GM18861 (cell line): ENCODE data around the gene JMJD8.

Experiments used
- ATAC-seq: cut with Tn5 transposase; IDR thresholded peaks from one replicate; pipeline ENCODE4 v1.9.1; 2021; ENCODE audit not compliant: unreplicated experiment

The JMJD8 gene

DNA sequence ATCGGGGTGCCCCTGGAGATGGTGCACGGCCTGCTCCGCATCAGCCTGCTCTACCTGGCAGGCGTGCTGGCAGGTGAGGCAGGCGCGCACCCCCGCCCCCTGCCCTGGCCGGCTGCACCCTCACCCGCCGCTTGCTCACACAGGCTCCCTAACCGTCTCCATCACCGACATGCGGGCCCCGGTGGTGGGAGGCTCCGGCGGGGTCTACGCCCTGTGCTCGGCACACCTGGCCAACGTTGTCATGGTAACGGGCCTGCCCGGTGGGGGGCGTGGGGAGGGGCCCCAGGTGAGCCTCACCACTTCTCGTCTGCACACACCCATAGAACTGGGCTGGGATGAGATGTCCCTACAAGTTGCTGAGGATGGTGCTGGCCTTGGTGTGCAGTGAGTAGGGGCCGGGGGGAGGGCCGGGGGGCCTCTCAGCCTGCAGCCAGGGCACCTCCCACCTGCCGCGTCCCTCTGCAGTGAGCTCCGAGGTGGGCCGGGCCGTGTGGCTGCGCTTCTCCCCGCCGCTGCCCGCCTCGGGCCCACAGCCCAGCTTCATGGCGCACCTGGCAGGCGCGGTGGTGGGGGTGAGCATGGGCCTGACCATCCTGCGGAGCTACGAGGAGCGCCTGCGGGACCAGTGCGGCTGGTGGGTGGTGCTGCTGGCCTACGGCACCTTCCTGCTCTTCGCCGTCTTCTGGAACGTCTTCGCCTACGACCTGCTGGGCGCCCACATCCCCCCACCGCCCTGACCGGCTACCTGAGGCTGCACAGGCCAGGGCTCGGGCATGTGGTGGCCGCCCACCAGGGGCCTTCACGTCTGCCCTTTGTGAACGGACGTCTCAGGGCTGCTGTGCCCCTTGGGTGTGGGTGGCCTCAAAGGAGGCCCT is 6.6 kb downstream of the JMJD8 start:
- ATAC-seq: no peak

DNA sequence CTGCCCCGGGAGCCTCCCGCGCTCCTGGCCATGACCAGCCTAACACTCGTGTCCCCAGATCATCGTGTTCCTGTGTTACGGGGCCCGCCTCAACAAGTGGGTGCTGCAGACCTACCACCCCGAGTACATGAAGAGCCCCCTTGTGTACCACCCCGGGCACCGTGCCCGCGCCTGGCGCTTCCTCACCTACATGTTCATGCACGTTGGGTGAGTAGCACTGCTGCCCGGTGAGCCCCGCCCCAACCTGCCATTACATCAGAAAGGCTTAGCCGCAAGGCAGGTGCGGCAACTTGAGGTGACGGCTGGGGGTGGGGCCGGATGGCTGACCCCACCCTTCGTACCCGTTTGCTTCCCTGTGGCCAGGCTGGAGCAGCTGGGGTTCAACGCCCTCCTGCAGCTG is 7.2 kb downstream of the JMJD8 start:
- ATAC-seq: no peak

DNA sequence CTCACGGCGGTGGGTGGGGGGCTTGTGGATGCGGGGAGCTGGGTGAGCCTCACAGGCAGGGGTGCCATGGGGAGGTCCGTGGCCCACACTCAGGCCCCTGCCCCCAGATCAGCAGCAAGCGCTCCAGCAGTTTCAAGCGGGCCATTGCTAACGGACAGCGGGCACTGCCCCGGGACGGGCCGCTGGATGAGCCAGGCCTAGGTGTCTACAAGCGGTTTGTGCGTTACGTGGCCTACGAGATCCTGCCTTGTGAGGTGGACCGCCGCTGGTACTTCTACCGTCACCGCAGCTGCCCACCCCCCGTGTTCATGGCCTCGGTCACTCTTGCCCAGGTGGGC is 7.6 kb downstream of the JMJD8 start:
- no peak for ATAC-seq

DNA sequence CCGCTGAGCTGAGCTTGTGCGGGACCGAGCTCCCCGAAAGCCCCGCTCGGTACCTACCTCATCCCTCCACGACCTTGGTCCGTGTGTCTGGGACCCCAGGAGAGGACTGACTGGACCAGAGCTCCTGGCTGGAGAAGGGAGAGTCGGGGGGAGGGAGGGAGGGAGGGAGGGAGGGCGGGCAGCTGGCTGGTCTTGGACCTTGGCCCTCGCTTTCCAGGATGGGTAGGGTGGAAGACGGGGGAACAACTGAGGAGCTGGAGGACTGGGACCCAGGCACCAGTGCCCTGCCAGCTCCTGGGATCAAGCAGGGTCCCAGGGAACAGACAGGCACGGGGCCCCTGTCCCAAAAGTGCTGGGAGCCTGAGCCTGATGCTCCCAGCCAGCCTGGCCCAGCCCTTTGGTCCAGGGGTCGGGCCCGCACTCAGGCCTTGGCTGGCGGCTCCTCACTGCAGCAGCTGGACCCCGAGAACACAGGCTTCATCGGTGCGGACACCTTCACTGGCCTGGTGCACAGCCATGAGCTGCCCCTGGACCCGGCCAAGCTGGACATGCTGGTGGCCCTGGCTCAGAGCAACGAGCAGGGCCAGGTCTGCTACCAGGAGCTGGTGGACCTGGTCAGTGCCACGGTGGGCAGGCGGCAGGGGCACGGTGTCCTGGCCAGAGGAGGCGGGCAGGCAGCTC is 8.1 kb downstream of the JMJD8 start:
- ATAC-seq: no peak

DNA sequence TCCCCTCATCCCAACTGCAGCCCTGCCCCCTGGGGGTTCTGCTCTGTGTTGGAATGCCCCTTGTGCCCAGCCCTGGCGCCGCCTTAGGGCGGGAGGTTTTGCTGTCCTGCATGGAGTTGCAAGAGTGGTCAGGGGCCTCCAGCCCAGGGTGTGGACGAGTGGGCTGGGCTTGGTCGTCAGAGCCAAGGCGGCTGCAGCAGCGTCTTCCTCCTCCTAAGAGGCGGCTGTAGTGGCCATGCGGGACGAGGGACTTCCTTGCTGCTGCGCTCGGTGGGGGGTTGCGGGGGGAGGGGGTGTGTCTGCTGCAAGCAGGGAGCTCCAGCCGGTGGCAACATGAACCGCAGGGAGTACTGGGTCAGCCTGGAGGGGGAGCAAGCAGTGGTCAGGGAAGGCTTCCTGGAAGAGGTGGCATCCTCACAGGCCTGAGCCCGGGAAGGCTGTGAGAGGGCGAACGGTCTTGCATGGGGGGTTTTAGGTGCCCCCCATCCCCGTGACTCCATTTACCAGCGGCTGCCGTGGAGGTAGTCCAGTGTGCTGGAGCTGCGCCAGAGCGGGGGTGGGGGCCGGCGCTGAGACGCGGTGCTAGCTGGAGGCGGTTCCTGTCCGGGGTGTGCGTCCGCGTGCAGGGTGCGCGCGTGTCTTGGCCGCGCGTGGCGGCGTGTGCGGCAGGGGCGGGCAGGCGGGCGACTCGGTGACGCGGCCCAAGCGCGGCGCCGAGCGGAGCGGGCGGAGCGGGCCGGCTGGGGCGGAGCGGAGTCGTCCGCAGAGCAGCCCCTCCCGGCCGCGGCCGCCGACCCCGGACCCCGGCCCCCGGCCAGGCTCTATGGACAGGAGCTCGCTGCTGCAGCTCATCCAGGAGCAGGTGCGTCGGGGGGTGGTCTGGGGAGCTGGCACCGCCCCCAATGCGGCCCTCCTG is 8.9 kb downstream of the JMJD8 start, which contains the start of gene RHBDL1:
TSS of gene RHBDL1 (plus strand) at position 704 of the 916 bp plus-strand sequence. CDS start at position 824, 120 bp downstream.
- no peak for ATAC-seq

DNA sequence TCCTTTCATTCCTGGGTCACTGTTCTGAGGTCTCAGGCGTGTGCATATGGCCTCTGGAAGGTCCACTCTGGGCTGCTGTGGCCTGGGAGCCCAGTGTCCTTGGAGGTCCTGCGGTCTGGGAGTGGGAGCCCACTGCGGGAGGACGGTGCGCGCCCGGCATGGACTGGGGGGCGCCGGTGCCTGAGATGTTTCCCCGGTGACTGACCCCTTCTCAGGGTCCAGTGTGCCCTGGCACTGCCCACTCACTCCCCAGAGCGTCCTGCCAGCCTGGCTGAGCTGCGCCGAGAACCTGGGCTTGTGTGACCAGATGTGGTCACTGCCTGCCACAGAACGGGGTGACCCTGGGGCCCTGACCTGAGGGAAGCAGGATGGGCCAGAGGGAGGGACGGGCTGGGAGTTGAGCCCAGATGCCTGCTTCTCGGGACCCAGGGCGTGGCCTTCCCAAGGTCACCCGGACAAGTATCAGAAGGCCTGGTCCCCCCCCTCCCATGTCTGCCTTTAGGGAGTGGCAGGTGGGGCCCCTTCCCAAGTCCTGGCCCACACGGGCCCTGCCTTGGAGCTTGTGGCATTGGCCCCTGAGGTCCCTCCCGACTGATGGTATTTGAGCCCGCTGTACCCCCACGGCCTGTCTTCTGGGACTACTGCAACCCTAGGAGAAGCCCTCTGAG is 9.8 kb downstream of the JMJD8 start:
- no peak for ATAC-seq

DNA sequence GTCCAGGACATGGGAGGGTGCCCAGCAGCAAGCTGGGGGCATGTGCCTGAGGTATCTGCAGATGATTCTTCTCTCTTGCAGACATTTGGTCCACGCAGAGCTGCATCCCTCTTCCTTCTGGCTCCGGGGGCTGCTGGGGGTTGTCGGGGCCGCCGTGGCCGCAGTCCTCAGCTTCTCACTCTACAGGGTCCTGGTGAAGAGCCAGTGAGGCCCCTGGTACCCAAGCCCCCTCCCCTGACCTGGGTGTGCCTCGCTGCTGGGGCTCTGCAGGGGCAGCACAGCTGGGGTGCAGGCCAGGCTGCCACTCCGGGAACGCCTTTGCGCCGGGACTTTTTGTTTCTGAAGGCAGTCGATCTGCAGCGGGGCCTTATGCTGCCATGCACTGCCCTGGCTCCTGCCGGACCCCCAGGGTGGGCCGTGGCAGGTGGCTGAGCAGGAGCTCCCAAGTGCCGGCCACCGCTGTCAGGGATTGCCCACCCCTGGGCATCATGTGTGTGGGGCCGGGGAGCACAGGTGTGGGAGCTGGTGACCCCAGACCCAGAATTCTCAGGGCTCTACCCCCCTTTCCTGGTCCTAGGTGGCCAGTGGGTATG is 10.6 kb downstream of the JMJD8 start:
- ATAC-seq: no peak

DNA sequence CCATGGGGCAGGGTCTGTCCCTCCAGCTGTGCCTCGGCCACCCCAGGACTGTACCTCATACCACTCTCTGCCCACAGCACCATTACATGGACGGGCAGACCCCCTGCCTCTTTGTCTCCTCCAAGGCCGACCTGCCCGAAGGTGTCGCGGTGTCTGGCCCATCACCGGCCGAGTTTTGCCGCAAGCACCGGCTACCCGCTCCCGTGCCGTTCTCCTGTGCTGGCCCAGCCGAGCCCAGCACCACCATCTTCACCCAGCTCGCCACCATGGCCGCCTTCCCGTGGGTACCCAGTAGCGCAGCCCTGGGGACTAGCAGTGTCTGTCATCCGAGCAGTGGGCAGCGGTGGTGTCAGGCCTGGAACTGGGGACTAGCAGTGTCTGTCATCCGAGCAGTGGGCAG is 11.3 kb downstream of the JMJD8 start:
- no peak for ATAC-seq

DNA sequence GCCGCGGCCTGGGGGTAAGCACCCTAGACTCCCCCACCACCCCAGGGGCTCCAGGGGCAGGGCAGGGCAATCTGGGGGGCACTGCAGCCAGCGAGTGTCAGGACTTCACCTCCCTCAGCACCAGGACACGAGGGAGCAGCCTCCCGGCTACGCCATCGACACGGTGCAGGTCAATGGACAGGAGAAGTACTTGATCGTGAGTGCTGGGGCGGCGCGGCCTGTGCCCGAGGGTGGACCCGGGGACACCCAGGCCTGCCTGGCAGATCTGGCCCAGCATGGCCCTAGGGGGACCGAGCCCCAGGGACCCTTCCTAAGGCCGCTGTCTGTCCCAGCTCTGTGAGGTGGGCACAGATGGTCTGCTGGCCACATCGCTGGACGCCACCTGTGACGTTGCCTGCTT is 11.8 kb downstream of the JMJD8 start:
- ATAC-seq: no peak

DNA sequence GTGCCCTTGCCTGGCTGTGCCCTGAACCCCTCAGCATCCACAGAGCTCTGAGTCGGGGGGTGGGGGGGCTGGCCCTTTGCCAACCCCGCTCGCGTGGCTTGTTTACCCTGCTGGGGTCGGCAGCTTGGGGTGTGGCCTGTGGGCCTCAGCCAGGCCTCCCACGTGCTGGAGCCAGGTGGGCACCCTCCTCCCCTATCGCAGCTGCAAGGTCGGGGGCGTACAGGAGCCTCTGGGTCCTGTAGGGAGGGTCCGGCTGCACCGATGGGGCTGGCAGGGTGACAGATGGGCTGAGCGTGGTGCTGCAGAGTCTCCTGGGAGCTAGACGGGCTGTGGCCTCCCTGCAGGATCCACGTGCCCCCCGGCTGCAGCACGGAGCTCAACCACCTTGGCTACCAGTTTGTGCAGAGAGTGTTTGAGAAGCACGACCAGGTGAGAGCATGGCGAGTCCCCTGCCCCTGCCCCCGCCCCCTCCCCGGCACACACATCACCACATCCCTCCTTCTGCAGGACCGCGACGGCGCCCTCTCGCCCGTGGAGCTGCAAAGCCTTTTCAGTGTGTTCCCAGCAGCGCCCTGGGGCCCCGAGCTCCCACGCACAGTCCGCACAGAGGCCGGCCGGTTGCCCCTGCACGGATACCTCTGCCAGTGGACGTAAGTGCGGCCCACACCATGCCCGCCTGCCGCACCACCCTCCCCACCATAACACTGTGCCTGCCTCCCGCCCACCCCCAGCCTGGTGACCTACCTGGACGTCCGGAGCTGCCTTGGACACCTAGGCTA is 12.6 kb downstream of the JMJD8 start:
- no peak for ATAC-seq

DNA sequence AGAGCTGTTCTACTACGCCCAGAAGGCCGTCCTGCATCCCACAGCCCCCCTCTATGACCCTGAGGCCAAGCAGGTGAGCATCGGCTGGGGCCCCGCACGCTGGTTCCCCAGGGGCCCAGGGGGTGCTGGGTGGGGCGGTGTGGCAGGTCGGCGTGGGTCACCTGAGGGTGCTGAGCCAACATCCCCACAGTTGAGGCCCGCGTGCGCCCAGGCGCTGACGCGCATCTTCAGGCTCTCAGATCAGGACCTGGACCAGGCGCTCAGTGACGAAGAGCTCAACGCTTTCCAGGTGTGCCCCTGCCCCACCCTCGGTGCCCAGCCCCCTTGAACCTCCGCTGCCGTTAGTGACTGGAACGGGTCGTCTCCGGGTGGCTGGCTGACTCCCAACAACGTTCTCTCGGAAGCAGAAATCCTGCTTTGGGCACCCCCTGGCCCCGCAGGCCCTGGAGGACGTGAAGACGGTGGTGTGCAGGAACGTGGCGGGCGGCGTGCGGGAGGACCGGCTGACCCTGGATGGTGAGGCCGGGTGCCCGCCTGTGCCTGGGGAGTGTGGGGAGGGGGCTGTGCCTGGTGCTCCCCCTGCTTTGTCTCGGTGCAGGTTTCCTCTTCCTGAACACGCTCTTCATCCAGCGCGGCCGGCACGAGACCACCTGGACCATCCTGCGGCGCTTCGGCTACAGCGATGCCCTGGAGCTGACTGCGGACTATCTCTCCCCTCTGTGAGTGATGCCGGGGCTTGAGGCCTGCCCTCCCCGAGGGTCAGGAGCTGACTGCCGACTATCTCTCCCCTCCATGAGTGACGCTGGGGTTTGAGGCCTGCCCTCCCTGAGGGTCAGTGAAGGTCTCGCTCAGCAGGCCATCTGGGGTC is 13.4 kb downstream of the JMJD8 start:
- no peak for ATAC-seq

DNA sequence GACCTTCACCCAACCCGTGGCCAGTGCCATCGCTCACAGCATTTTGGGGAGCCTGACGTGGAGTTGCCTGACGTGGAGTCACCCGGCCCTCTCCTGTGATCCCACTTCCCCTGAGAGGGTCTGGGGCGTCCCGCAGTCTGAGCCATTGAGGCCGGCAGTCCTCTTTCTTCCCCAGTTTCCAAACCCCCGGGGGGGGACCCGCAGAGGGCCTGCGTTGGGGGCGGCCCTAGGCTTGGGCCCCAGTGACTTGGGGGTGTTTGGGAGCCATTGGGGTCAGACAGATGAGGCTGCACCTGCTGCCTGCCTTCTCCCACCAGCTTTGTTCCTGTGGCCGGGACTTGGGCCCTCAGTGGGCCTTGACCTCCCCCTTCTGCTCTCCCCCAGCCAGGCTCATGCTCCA is 14.5 kb downstream of the JMJD8 start:
- no peak for ATAC-seq

DNA sequence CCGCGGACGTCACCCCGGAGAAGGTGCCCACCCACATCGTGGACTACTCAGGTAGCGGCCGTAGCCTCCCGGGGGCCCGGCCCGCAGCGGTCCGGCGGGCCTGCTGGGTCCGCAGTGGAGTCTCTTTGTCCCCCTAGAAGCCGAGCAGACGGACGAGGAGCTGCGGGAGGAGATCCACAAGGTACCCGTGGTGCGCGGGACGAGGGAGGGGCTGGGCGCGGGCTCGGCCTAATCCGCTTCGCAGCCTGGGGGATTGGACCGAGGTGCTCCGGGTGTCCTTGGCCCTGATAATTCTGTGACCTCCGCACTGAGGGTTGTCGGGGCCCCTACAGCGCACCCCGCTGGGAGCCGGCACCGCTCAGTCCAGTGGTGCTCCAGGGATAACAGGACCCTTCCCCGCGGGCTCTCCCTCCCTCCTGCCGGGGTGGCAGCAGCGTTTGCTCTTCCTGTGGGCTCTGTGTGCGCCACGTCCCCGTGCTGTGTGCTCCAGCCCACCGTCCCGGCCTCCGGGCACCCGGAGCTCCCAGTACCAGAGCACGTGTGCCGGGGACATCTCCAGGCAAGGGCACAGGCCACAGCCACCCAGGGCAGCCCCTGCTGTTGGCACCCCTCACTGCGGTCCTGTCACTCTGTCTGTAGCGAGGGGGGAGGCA is 15.5 kb downstream of the JMJD8 start:
- ATAC-seq: no peak

DNA sequence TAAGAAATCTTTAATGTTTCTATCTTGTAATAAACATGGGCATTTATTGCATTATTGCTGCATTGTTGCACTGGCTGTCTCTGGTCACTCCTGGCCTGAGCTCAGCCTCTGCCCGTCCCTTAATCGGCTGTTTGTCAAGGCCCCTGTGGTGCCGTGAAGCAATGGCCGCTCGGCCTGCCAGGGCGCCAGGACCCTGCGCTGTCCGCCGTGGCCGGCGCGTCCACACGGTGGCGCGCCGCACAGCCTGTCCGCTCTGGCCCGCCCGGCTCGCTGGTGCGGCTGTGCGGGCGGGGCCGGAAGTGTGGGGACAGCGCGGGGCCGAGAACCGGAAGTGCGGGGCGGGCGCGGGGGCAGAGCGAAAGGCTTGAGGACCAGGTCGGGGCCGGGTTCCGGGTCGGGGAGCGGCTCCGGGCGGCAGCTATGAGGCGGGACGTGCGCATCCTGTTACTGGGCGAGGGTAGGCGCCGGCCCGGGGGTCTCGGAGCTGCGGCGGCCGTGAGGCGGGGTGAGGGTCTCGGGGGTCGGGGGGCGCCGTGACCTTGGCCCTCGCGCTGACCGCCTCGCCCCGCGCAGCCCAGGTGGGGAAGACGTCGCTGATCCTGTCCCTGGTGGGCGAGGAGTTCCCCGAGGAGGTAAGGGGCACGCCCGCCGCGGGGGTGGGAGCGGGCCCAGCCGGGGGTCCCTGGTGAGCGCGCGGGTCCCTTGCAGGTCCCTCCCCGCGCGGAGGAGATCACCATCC is 16.2 kb downstream of the JMJD8 start, which contains the start of gene RHOT2:
TSS of gene RHOT2 (plus strand) at position 353 of the 739 bp plus-strand sequence. CDS start at position 421, 68 bp downstream.
- ATAC-seq: peak; percentile 67

DNA sequence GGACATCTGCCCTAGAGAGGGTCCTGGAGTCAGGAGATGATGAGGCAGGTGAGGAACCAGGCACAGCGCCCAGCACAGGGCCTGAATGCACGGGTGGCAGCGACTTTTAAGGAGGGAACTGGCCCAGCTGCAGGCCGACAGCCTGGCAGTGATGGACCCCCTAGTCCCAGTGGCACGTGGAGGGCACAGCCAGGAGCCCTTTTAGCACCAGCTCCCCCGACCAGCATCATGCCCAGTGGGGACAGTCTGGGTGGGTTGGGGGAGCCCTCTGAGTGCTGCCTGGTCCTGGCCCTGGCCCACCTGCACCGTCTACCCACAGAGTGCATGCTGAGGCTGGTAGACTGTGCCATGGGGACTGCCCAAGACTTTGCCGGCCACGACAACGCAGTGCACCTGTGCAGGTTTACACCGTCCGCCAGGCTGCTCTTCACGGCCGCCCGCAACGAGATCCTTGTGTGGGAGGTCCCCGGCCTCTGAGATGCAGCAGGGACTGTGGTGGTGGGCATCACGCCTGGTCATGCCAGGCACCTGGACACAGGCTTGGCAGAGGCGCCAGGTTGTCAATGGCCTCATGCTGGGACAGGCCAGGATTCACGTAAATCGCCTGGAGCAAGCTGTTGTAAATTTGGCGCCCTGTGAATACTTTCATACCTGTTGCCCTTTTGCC is 16.9 kb downstream of the JMJD8 start:
- ATAC-seq: no peak

DNA sequence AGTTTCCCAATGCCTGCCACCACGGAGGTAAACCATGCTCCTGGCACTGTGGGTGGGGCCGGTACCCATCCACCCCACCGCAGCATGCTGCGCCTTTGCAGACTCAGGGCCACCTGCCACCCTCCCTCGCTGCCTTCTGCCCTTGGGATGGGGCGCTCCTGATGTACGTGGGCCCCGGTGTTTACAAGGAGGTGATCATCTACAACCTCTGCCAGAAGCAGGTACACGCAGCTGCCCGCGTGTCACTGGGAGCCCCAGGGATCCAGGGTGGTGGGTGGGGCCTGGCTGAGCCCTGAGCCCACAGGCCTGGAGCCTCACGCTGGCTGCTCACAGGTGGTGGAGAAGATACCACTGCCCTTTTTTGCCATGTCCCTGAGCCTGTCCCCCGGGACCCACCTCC is 17.6 kb downstream of the JMJD8 start:
- no peak for ATAC-seq

DNA sequence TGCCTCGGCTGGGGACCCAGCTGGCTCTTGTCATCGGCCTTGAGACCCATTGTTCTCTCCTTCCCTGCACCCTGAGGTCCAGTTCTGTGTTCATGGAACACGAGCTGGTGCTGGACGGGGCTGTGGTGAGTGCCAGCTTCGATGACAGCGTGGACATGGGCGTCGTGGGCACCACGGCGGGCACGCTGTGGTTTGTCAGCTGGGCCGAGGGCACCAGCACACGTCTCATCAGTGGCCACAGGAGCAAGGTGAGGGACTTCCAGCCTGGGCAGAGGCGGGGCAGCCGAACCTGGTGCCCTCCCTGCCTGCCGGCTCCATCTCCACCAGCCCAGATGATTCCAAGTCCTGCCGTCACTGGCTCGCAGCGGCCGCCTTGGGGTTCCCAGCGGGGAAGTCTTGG is 21.5 kb downstream of the JMJD8 start:
- no peak for ATAC-seq
